Caco-2 (cell line): Measurements from ENCODE around the gene ZNF3. TPM values are rescaled to one million over a fixed set of nuclear protein-coding genes. Genes with fewer than 3 reads are reported as not detected.

Experiments
- BruUV-seq: library from RNA; stranded (reverse); fragments of 400-500 nt; replicated peaks from 2 replicates; lab custom pipeline; 2021; lab: Mats Ljungman, UMichigan
- CTCF ChIA-PET: fragments of 300-600 bp; sonication (Branson Sonifier 250); formaldehyde crosslinking; loops from one replicate; lab custom pipeline; 2022; ENCODE audit warnings: antibody characterized with exemption; lab: Charles Lee
- POLR2A ChIA-PET: fragments of 300-600 bp; sonication (Branson Sonifier 250); formaldehyde crosslinking; loops from one replicate; lab custom pipeline; 2022; ENCODE audit warnings: antibody characterized with exemption; lab: Charles Lee
- DNase-seq, 2 experiments: peaks; one replicate each; pipeline versions ENCODE4 v3.0.0 to v3.0.0-alpha.2; 2020 to 2022
- H3K27me3 ChIP-seq: replicated peaks from 2 replicates; pipeline ENCODE4 v1.6.0; 2011; ENCODE audit warnings: low read length; ENCODE audit not compliant: control insufficient read depth, insufficient read depth
- H3K36me3 ChIP-seq: 2 replicates; pipeline ENCODE4 v1.5.1; 2011; ENCODE audit warnings: low read length; ENCODE audit not compliant: control insufficient read depth, insufficient read depth
- H3K4me1 ChIP-seq: fragments of 250-450 bp; sonication (Bioruptor Pico); 2 replicates; pipeline ENCODE4 v1.5.1; 2020; ENCODE audit warnings: mild to moderate bottlenecking
- H3K4me3 ChIP-seq: 2 replicates; pipeline ENCODE4 v1.5.1; 2011; ENCODE audit warnings: low read depth, mild to moderate bottlenecking, control low read depth, low read length
- H3K9me3 ChIP-seq: fragments of 250-450 bp; sonication (Bioruptor Pico); 2 replicates; pipeline ENCODE4 v1.5.1; 2020; ENCODE audit warnings: mild to moderate bottlenecking, moderate library complexity
- H3K27ac Mint-ChIP-seq: one replicate; pipeline ENCODE4 v1.8.0; 2022; ENCODE audit warnings: mixed read lengths; ENCODE audit not compliant: unreplicated experiment
- H3K27me3 Mint-ChIP-seq: one replicate; pipeline ENCODE4 v1.8.0; 2022; ENCODE audit warnings: mixed read lengths; ENCODE audit not compliant: insufficient read depth, unreplicated experiment
- H3K36me3 Mint-ChIP-seq: one replicate; pipeline ENCODE4 v1.8.0; 2022; ENCODE audit warnings: mild to moderate bottlenecking, mixed read lengths; ENCODE audit not compliant: insufficient read depth, unreplicated experiment
- H3K4me1 Mint-ChIP-seq: one replicate; pipeline ENCODE4 v1.8.0; 2022; ENCODE audit warnings: low read depth, mixed read lengths; ENCODE audit not compliant: unreplicated experiment
- H3K4me3 Mint-ChIP-seq: one replicate; pipeline ENCODE4 v1.8.0; 2022; ENCODE audit warnings: mild to moderate bottlenecking, moderate library complexity, mixed read lengths; ENCODE audit not compliant: unreplicated experiment
- H3K9me3 Mint-ChIP-seq: one replicate; pipeline ENCODE4 v1.8.0; 2022; ENCODE audit warnings: mixed read lengths; ENCODE audit not compliant: unreplicated experiment
- intact Hi-C: fragments of 100-400 bp; cut with micrococcal nuclease; formaldehyde crosslinking; loops from one replicate; pipeline ENCODE4 v1.10.0; 2022; ENCODE audit not compliant: unreplicated experiment
- total RNA-seq: library from RNA; stranded (reverse); gene quantifications from 2 replicates; pipeline ENCODE4 v1.2.3, GENCODE V29; 2022
- TF ChIP-seq, protein P1 (sequence below), 2 experiments: fragments of 200-600 bp in 1 of 2; IDR thresholded peaks; 1 replicate in 1 of 2; 2 replicates in 1 of 2; pipeline versions ENCODE4 v1.5.1 to v1.8.0; 2011 to 2022; ENCODE audit warnings: antibody characterized with exemption in 1 of 2, control low read depth in 1 of 2, inconsistent platforms in 1 of 2, low read depth in 1 of 2, low read length in 1 of 2, mild to moderate bottlenecking in 1 of 2, moderate library complexity in 1 of 2; ENCODE audit not compliant: insufficient read depth in 1 of 2, severe bottlenecking in 1 of 2, unreplicated experiment in 1 of 2

Gene ZNF3
- total RNA-seq, 1 experiment from 2014 or later: 37.8 TPM

DNA sequence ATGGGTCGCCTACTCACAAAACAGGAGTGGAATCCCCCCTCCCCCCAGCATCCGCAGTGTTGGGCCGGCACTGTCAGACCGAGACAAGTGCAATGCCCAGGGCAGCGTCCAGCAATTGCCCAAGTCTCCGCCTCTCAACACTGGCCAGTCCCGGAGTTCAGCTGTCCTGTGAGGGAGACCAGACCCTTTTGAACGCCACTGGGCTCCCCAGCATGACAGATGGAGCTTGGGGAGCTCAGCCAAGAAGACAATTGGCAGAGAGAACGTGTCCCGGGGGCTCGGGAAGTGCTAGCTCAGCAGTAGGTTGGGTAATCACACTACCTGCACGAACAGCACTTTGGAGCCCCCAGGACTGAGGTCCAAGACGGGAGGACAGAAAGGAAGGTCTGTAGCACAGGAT is 12.0 kb upstream of the ZNF3 start:
- H3K4me3 ChIP-seq: no peak overlapping the region
- H3K9me3 Mint-ChIP-seq: no peaks in the 10 kb centered on the region
- no peaks in the 10 kb centered on the region for H3K4me1 ChIP-seq
- intact Hi-C loops: no loop called here
- no peak overlapping the region for H3K4me3 Mint-ChIP-seq
- H3K36me3 Mint-ChIP-seq: peaks cover 98% of the 10 kb centered on the region
- H3K27me3 ChIP-seq: no peaks in the 10 kb centered on the region
- H3K27me3 Mint-ChIP-seq: no peaks in the 10 kb centered on the region
- H3K27ac Mint-ChIP-seq: peak overlapping the region; percentile 6
- no TSS peak for BruUV-seq
- CTCF ChIA-PET: no interaction called here
- DNase-seq: no peak
- TF ChIP-seq, protein P1, sequence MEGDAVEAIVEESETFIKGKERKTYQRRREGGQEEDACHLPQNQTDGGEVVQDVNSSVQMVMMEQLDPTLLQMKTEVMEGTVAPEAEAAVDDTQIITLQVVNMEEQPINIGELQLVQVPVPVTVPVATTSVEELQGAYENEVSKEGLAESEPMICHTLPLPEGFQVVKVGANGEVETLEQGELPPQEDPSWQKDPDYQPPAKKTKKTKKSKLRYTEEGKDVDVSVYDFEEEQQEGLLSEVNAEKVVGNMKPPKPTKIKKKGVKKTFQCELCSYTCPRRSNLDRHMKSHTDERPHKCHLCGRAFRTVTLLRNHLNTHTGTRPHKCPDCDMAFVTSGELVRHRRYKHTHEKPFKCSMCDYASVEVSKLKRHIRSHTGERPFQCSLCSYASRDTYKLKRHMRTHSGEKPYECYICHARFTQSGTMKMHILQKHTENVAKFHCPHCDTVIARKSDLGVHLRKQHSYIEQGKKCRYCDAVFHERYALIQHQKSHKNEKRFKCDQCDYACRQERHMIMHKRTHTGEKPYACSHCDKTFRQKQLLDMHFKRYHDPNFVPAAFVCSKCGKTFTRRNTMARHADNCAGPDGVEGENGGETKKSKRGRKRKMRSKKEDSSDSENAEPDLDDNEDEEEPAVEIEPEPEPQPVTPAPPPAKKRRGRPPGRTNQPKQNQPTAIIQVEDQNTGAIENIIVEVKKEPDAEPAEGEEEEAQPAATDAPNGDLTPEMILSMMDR (IDR thresholded peaks at IDR 0.05; ENCODE audit: insufficient read depth in 1 of 2, low read depth in 1 of 2, low read length in 1 of 2, severe bottlenecking in 1 of 2, unreplicated experiment in 1 of 2): no peak
- H3K36me3 ChIP-seq: peaks cover 13% of the 10 kb centered on the region
- POLR2A ChIA-PET: no interaction called here
- H3K9me3 ChIP-seq: no peaks in the 10 kb centered on the region
- H3K4me1 Mint-ChIP-seq: peaks cover 14% of the 10 kb centered on the region

DNA sequence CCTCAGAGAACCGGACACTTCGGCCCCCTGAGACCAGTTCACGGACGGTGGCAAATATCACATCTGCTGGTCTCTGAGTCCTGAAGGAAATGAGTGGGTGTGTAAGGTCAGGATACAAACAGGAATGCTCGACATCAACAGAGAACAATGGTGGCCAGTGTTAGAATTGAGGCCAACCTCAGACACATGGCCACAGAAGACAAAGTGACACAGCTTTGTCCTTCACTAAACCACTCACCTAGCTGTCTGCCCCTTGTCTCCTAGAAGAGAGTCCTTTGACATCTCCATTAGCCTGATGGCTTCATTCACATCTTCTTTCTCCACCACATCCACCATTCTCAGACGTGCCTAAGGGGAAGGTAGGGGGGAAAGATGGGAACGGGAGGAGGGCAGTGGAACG is 11.5 kb upstream of the ZNF3 start:
- TSS peak; percentile 25 for BruUV-seq
- POLR2A ChIA-PET: interaction anchor here (1.0 kb wide), 1 partner anchor 9 kb away, joined by 4 read pairs; no protein-coding TSS in a partner anchor

DNA sequence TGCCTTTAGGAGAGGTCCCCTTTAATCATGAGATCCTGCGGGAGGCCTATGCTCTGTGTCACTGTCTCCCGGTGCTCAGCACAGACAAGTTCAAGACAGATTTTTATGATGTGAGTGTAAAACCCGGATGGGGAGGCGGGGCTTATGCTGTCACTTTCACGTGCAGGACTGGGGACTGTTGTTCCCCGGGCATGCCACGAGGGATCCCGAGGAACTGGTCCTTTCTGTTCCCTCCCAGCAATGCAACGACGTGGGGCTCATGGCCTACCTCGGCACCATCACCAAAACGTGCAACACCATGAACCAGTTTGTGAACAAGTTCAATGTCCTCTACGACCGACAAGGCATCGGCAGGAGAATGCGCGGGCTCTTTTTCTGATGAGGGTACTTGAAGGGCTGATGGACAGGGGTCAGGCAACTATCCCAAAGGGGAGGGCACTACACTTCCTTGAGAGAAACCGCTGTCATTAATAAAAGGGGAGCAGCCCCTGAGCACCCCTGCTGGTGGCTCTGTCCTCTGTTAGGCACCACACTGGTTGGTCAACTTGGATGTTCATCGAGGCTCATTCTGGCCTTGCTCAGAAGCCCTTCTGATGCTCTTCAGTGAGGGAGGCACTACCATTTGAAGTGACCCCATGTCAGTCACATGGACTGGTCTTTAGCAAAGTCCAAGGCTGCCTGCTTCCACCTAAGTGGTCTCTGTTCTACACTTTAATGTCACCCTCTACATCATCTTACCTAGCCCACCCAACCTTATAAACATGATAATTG is 10.1 kb upstream of the ZNF3 start:
- POLR2A ChIA-PET: no interaction called here
- no TSS peak for BruUV-seq
- H3K36me3 Mint-ChIP-seq: peaks cover 79% of the 10 kb centered on the region

More for the DNA sequence above, 11.5 kb upstream of the ZNF3 start:
- no peaks in the 10 kb centered on the region for H3K27me3 Mint-ChIP-seq
- peaks cover 9% of the 10 kb centered on the region for H3K36me3 ChIP-seq
- CTCF ChIA-PET: no interaction called here
- H3K9me3 Mint-ChIP-seq: no peaks in the 10 kb centered on the region
- H3K4me3 ChIP-seq: no peak overlapping the region
- peaks cover 10% of the 10 kb centered on the region for H3K4me1 Mint-ChIP-seq
- TF ChIP-seq, protein P1 (IDR thresholded peaks at IDR 0.05; ENCODE audit: insufficient read depth in 1 of 2, low read depth in 1 of 2, low read length in 1 of 2, severe bottlenecking in 1 of 2, unreplicated experiment in 1 of 2): no peak
- H3K4me1 ChIP-seq: 0 out of 2 replicates have a peak, but pooled peaks cover 3% of the 10 kb centered on the region
- peaks cover 94% of the 10 kb centered on the region for H3K36me3 Mint-ChIP-seq
- no peaks in the 10 kb centered on the region for H3K27me3 ChIP-seq
- no peaks in the 10 kb centered on the region for H3K9me3 ChIP-seq
- no peak overlapping the region for H3K4me3 Mint-ChIP-seq
- H3K27ac Mint-ChIP-seq: peak overlapping the region; percentile 6
- DNase-seq: no peak
- intact Hi-C loops: no loop called here

More for the DNA sequence above, 10.1 kb upstream of the ZNF3 start:
- H3K27me3 ChIP-seq: no peaks in the 10 kb centered on the region
- Mint-ChIP-seq H3K4me3 (no peak overlapping the region), H3K4me1 (peaks cover 8% of the 10 kb centered on the region), H3K27me3 (no peaks in the 10 kb centered on the region), H3K27ac (peak overlapping the region; percentile 45), H3K9me3 (no peaks in the 10 kb centered on the region)
- H3K4me1 ChIP-seq: 0 out of 2 replicates have a peak, but pooled peaks cover 7% of the 10 kb centered on the region
- CTCF ChIA-PET: no interaction called here
- intact Hi-C loops: no loop called here
- H3K9me3 ChIP-seq: no peaks in the 10 kb centered on the region
- DNase-seq: peak in 1 of 2 experiments; percentile 47
- H3K4me3 ChIP-seq: no peak overlapping the region
- TF ChIP-seq, protein P1 (IDR thresholded peaks at IDR 0.05; ENCODE audit: insufficient read depth in 1 of 2, low read depth in 1 of 2, low read length in 1 of 2, severe bottlenecking in 1 of 2, unreplicated experiment in 1 of 2): peak in 1 of 2 experiments; percentile 12
- H3K36me3 ChIP-seq: peaks cover 4% of the 10 kb centered on the region
